ENCODE data around the gene VMO1.

DNA sequence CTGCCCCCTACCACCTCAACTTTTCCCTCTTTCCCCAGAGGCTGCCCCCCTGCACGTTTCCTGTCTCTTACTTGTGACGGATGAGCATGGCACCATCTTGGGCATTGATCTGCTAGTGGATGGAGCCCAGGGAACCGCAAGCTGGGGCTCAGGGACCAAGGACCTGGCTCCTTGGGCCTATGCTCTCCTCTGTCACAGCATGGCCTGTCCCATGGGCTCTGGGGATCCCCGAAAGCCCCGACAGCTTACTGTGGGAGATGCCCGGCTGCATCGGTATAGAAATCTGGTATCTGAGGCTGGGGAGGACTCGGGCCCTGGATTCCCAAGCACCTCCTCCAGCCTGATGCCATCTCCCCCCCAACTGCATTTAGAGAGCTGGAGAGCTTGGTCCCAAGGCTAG lies 44.6 kb downstream of the VMO1 start:
- no peak for TF ChIP-seq POLR2A (IDR thresholded peaks at IDR 0.05)
- TF ChIP-seq, protein P1, sequence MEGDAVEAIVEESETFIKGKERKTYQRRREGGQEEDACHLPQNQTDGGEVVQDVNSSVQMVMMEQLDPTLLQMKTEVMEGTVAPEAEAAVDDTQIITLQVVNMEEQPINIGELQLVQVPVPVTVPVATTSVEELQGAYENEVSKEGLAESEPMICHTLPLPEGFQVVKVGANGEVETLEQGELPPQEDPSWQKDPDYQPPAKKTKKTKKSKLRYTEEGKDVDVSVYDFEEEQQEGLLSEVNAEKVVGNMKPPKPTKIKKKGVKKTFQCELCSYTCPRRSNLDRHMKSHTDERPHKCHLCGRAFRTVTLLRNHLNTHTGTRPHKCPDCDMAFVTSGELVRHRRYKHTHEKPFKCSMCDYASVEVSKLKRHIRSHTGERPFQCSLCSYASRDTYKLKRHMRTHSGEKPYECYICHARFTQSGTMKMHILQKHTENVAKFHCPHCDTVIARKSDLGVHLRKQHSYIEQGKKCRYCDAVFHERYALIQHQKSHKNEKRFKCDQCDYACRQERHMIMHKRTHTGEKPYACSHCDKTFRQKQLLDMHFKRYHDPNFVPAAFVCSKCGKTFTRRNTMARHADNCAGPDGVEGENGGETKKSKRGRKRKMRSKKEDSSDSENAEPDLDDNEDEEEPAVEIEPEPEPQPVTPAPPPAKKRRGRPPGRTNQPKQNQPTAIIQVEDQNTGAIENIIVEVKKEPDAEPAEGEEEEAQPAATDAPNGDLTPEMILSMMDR (IDR thresholded peaks at IDR 0.05), result no peak
